Measurements from ENCODE around the gene TCERG1L. TPM values are rescaled to one million over a fixed set of nuclear protein-coding genes. Genes with fewer than 3 reads are reported as not detected.
A peak's percentile ranks its signal among the peaks of the same experiment; 100 is the strongest.

Gene TCERG1L
- total and polyA plus RNA-seq, 10 donors: 0.03 to 1.2 (median 0.30) TPM; not detected in 3

- Histone ChIP-seq H3K4me3 (no peak overlapping the region), H3K27me3 (replicated peaks in 1 of 7) (peaks cover 0 to 20% (median 0%) of the 10 kb centered on the region in 7 donors), H3K4me1 (no peaks in the 10 kb centered on the region), H3K27ac (no peak overlapping the region), H3K9me3 (peaks cover 2 to 48% (median 29%) of the 10 kb centered on the region in 8 donors), H3K36me3 (no peaks in the 10 kb centered on the region)
- intact Hi-C loops (cut with DNase I; ENCODE audit: low total_unique reads): no loop called here
- 53 to 86% (median 65%) methylated on average over 3 of the region's 3 CpGs for WGBS, 5 donors
- no peak for DNase-seq
- TF ChIP-seq POLR2AphosphoS5 (IDR thresholded peaks at IDR 0.05) (no peak), POLR2A (IDR thresholded peaks at IDR 0.05) (no peak), CTCF (IDR thresholded peaks at IDR 0.05 in 8 of 11, conservative IDR thresholded peaks at IDR 0.05 in 3 of 11) (no peak)
Measured at GRCh38 chr10:131300508-131300907, 11.0 kb downstream of the TCERG1L start.

- no peak for TF ChIP-seq POLR2AphosphoS5 (IDR thresholded peaks at IDR 0.05)
- TF ChIP-seq CTCF (IDR thresholded peaks at IDR 0.05 in 8 of 11, conservative IDR thresholded peaks at IDR 0.05 in 3 of 11): no peak
- no peak for TF ChIP-seq POLR2A (IDR thresholded peaks at IDR 0.05)
- Histone ChIP-seq H3K4me3 (no peak overlapping the region), H3K27ac (no peak overlapping the region), H3K36me3 (no peaks in the 10 kb centered on the region), H3K9me3 (no peaks in the 10 kb centered on the region), H3K4me1 (no peaks in the 10 kb centered on the region), H3K27me3 (replicated peaks in 1 of 7) (no peaks in the 10 kb centered on the region)
- 63 to 85% (median 71%) methylated on average over 7 of the region's 7 CpGs for WGBS, 5 donors
- no peak for DNase-seq
- intact Hi-C loops (cut with DNase I; ENCODE audit: low total_unique reads): no loop called here
Measured at GRCh38 chr10:131290781-131291180, 20.7 kb downstream of the TCERG1L start.

GRCh38 chr10:131288648-131289047 lies 22.9 kb downstream of the TCERG1L start:
- 82 to 91% (median 88%) methylated on average over 12 of the region's 12 CpGs for WGBS, 5 donors
- H3K4me3 ChIP-seq: no peak overlapping the region
- DNase-seq: peak; percentile 63

GRCh38 chr10:131282961-131283360 lies 28.6 kb downstream of the TCERG1L start:
- Histone ChIP-seq H3K36me3 (no peaks in the 10 kb centered on the region), H3K9me3 (peaks cover 0 to 7% (median 0%) of the 10 kb centered on the region in 8 donors), H3K27ac (no peak overlapping the region), H3K4me1 (no peaks in the 10 kb centered on the region), H3K27me3 (replicated peaks in 1 of 7) (peaks cover 0 to 6% (median 0%) of the 10 kb centered on the region in 7 donors), H3K4me3 (no peak overlapping the region)
- TF ChIP-seq CTCF (IDR thresholded peaks at IDR 0.05 in 8 of 11, conservative IDR thresholded peaks at IDR 0.05 in 3 of 11): no peak
- no peak for TF ChIP-seq POLR2AphosphoS5 (IDR thresholded peaks at IDR 0.05)
- TF ChIP-seq POLR2A (IDR thresholded peaks at IDR 0.05): no peak
- no peak for DNase-seq
- intact Hi-C loops (cut with DNase I; ENCODE audit: low total_unique reads): no loop called here
- WGBS, 5 donors: 83 to 92% (median 85%) methylated on average over 9 of the region's 9 CpGs

More at GRCh38 chr10:131288648-131289047, 22.9 kb downstream of the TCERG1L start:
- H3K27ac ChIP-seq: no peak overlapping the region
- intact Hi-C loops (cut with DNase I; ENCODE audit: low total_unique reads): no loop called here
- no peak for TF ChIP-seq CTCF (IDR thresholded peaks at IDR 0.05 in 8 of 11, conservative IDR thresholded peaks at IDR 0.05 in 3 of 11)
- TF ChIP-seq POLR2AphosphoS5 (IDR thresholded peaks at IDR 0.05): no peak
- TF ChIP-seq POLR2A (IDR thresholded peaks at IDR 0.05): no peak
- no peaks in the 10 kb centered on the region for H3K4me1 ChIP-seq
- H3K27me3 ChIP-seq (replicated peaks in 1 of 7): no peaks in the 10 kb centered on the region
- H3K9me3 ChIP-seq: peaks cover 0 to 7% (median 0%) of the 10 kb centered on the region in 8 donors
- no peaks in the 10 kb centered on the region for H3K36me3 ChIP-seq
